ENCODE results near the gene GABRP.

- TF ChIP-seq CTCF (IDR thresholded peaks at IDR 0.05) (no peak), POLR2A (IDR thresholded peaks at IDR 0.05) (no peak)
Measured at GRCh38 chr5:170861667-170861916, 78.1 kb downstream of the GABRP start.
